Astrocyte (in vitro differentiated cells and primary cell): ENCODE results near the gene GPX3.

Experiments
- EZH2 ChIP-seq: IDR thresholded peaks from 2 replicates; pipeline ENCODE4 v1.6.1; 2012; ENCODE audit warnings: mild to moderate bottlenecking, low read length, inconsistent platforms; ENCODE audit not compliant: insufficient read depth
- TF ChIP-seq, protein P1 (sequence below): IDR thresholded peaks from 2 replicates; pipeline ENCODE4 v1.5.1; 2011; ENCODE audit warnings: low read depth, mild to moderate bottlenecking, inconsistent platforms, low read length, moderate library complexity; ENCODE audit not compliant: insufficient read depth

GRCh38 chr5:151068433-151069197 lies 48.2 kb downstream of the GPX3 start:
- TF ChIP-seq, protein P1, sequence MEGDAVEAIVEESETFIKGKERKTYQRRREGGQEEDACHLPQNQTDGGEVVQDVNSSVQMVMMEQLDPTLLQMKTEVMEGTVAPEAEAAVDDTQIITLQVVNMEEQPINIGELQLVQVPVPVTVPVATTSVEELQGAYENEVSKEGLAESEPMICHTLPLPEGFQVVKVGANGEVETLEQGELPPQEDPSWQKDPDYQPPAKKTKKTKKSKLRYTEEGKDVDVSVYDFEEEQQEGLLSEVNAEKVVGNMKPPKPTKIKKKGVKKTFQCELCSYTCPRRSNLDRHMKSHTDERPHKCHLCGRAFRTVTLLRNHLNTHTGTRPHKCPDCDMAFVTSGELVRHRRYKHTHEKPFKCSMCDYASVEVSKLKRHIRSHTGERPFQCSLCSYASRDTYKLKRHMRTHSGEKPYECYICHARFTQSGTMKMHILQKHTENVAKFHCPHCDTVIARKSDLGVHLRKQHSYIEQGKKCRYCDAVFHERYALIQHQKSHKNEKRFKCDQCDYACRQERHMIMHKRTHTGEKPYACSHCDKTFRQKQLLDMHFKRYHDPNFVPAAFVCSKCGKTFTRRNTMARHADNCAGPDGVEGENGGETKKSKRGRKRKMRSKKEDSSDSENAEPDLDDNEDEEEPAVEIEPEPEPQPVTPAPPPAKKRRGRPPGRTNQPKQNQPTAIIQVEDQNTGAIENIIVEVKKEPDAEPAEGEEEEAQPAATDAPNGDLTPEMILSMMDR, result no peak
- no peak for TF ChIP-seq EZH2
